IPS-11a (cell line): ENCODE results near the gene TEKT2.
A peak's percentile ranks its signal among the peaks of the same experiment; 100 is the strongest.

Experiments used
- H3K4me3 ChIP-seq: one replicate; pipeline ENCODE4 v1.5.1; 2013; ENCODE audit warnings: low read depth, low read length, control low read depth

Gene TEKT2

DNA sequence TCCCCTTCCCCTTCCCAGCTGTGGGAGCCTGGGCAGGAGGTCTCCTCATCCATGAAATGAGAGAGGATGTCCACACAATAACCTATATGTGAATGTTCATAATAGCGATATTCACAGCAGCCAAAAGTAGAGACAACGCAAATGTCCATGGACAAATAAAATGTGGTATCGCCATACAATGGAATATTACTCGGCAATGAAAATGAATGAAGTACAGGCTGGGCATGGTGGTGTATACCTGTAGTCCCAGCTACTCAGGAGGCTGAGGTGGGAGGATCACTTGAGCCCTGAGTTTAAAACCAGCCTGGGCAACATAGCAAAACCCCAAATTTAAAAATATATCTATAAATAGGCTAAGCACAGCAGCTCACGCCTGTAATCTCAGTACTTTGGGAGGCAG is 17.7 kb downstream of the TEKT2 start:
- no peak overlapping the region for H3K4me3 ChIP-seq

- no peak overlapping the region for H3K4me3 ChIP-seq
These were observed 22.4 kb downstream of the TEKT2 start for GRCh38 chr1:36106269-36106668.

- H3K4me3 ChIP-seq = no peak overlapping the region
These were observed 23.5 kb downstream of the TEKT2 start for GRCh38 chr1:36107394-36107793.

DNA sequence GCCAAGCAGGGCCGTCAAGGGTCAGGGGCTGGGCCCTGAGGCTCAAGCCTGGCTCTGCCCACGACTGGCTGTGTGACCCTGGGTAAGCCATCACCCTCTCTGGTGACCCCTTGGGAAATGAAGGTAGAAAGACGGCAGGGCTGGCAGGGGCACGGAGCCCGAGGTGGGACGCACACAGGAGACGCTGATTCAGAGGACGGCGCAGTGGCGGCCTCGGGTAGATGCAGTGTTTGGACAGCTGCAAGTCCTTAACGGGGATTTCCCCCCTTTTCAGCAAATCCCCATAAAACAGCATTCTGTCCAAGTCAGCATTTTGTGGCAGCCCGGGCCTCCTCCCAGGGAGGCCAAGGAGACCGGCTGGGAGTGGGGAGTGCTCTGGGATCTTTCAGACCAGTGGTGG is 24.4 kb downstream of the TEKT2 start:
- no peak overlapping the region for H3K4me3 ChIP-seq

DNA sequence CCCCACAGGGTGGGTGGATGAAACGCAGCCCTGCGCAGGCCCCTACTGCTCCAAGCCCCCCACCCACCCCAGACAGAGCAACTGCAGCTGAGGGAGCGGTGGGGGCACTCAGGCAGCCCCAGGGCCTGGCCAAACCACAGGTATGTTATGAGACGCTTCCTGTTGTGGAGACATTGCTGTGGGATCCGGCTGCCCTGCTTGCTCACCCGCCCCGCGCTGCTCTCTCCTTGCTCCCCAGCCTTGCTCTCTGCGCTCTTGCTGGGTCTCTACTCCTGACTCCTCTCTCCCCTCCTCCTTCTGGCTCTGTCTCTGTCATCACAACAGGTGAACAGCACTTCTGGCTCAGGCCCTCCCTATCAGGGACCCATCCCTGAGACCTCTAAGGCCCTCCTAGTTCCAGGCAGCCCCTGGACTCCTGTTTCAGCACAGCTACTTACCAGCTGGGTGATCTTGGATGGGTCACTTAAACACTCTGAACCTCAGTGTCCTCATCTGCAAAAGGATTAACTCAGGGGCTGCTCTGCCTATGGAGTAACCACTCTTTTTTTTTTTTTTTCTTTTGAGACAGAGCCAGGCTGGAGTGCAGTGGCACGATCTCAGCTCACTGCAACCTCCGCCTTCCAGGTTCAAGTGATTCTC is 25.3 kb downstream of the TEKT2 start:
- no peak overlapping the region for H3K4me3 ChIP-seq

DNA sequence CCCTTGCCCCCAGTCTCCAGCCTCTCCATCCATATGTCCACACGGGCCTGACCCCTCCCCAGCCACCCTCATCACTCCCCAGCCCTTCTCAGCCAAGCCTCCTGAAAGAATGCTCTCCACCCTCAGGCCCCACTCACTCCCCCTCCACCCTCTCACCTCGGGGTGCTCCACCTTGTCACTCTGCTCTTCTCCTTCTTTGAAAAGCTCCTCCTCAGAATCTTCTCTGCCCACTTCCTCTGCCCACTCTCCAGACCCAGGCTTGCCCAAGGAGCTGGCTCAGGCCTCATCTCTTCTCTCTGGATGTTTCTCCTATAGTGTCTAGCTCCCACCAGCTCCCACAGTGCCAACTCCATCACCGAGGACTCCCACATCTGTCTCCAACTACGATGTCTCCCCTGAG is 27.3 kb downstream of the TEKT2 start:
- no peak overlapping the region for H3K4me3 ChIP-seq

DNA sequence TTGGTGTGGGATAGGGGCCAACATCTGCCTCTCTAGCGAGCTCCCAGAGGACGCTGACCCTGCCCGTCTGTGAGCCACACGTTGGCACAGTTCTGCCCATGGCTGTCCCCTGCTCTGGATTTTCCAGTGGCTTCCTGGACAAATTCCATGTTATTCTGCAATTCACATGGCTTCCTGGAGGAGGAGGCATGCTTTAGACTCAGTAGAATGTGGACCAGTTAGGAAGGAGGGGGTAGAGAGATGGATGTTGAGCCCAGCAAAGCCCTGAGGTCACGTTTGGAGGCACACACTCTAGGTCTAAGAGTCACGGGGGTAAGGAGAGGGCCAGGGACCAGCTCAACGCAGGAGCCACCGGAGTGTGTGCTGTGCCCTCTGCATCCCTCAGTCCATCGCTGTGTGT is 28.9 kb downstream of the TEKT2 start:
- no peak overlapping the region for H3K4me3 ChIP-seq

- no peak overlapping the region for H3K4me3 ChIP-seq
These were observed 30.5 kb downstream of the TEKT2 start for GRCh38 chr1:36114371-36114770.

GRCh38 chr1:36115200-36115669 is 31.3 kb downstream of the TEKT2 start:
- H3K4me3 ChIP-seq = no peak overlapping the region

DNA sequence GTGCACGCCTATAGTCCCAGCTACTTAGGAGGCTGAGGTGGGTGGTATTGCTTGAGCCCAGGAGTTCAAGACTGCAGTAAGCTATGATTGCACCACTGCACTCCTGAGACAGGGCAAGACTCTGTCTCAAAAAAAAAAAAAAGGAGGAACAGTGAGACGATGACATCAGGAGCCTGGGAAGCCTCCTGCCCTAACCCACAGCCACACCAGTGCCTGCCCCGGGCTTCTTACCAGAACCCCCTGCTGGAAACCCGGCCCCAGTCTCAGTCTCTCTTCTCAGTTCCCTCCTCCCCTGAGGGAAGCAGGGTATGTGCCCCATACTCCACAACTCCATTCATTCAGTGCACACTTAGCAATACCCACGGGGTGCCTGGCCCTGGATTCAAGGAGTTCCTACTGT is 32.0 kb downstream of the TEKT2 start:
- no peak overlapping the region for H3K4me3 ChIP-seq

DNA sequence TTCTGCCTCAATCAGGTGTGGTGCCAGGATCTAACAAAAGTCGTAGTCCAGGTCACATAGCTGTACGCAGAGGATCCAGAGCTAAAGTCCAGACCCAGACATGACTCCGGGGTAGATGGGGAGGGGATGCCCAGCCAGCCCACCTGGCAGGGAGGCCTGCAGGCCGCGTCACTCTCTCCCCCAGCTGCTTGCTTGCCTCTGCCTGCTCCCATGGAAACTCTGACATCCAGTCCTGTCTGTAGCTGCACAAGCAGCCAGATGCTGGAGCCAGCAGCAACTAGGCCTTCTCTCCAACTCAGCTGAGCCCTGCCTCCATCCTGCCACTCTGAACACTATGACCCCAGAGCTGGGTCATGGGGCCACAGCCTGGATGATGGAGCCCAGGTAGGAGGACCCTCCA is 33.0 kb downstream of the TEKT2 start:
- no peak overlapping the region for H3K4me3 ChIP-seq

- no peak overlapping the region for H3K4me3 ChIP-seq
These were observed 34.7 kb downstream of the TEKT2 start for GRCh38 chr1:36118447-36119204.

DNA sequence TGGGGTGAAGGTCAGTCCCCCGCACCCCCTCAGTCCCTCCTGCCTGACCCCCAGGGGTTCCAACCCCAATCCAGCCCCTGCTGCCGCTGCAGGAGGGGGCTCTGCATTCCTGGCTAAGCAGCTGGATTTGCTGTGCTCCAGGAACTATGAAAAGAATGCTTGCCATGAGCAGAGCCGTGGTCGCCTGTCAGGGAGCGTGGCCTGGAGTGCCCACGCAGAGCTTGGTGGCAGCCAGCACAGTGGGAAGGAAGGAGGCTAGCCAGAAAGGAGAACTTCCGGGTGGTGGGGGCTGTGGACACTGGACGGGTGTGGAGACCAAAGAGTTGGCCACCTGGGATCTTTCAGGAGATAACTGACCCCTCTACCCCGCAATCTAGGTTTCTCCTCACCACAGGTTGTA is 35.6 kb downstream of the TEKT2 start:
- H3K4me3 ChIP-seq = no peak overlapping the region

GRCh38 chr1:36122062-36123030 is 38.5 kb downstream of the TEKT2 start:
- H3K4me3 ChIP-seq = no peak overlapping the region

GRCh38 chr1:36123356-36123755 is 39.5 kb downstream of the TEKT2 start:
- no peak overlapping the region for H3K4me3 ChIP-seq

DNA sequence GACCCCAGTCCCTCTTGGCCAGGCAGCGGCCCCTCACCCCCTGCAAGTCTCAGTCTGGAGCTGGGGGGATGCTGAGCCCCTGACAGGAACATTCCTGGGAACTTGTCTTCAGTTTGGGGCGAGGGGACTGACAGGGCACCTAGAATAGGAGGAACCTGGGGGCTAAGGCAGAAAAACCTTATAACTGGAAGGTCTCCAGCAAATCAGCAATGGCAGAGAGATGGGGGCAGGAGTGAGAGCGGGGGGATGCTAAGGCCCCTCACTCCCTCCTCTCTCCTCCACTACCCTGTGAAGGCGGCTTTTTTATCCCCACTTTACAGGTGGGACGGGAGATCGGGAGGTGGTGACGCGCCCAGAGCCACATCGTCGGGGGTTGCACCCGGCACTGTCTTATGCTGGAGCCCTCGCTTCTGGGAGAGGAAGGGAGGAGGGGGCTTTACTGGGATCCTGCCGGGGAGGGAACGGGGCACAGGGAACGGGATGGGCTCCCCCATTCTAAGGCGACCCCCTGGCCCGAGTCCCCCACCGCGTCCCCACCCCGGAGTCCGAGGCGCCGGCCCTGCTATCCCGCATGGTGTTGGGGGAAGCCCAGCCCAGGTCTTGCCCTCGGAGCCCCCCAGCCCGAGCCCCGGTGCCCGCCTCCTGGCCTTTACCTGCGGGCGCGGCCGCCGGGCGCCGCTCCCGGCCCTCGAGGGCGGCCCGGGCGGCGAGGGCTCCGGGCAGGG is 40.7 kb downstream of the TEKT2 start:
- peak overlapping the region; percentile 21 for H3K4me3 ChIP-seq

DNA sequence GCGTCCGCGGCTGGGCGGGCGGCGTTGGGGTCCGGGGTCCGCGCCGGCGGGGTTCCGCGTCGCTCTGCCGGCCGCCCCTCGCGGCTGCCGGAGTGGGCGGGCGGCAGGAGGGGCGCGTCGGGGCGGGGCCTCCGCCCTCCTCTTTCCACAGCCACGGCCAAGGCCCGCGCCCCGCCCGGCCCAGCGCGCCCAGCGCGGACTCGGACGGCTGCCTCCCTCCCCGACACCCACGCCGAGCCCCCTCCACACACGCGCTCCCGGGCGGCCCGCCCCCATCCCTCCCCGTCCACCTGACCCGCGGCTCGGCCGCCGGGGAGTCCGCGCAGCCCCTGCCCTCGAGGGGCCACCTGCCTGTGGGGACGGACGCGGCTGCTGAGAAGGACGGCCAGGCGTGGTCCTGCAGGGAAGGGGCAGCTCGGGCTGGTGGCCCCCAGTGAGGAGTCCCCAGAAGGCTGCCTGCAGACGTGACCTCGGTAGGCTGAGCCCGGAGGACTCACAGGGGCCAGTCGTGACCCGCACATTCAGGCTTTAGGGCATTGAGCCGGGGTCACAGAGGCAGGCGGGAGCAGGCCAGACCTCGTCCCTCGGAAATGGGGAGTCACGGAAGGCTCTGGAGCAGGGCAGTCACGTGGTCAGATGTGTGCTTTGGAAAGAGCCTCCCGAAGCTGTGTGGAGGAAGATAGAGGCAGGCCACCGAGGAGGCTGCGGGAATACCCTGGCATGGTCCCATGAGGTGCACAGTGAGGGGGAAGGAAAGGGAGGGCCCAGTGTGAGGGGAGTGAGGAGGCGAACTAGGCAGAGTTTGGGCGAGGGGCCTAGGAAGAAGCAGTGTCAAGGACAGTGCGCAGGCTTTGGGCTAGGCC is 41.5 kb downstream of the TEKT2 start, which contains the start of gene COL8A2:
Gene COL8A2 (minus strand): TSS at position 94 of the 863 bp plus-strand sequence. CDS start 24,980 bp downstream, outside the sequence.
- H3K4me3 ChIP-seq = peak within 1 kb of the TSS; percentile 21

- no peak overlapping the region for H3K4me3 ChIP-seq
These were observed 42.3 kb downstream of the TEKT2 start for GRCh38 chr1:36126005-36126716.
